ENCODE measurements around the gene SH3RF1.

SH3RF1 gene

GRCh38 chr4:169098532-169098931 lies 172.2 kb downstream of the SH3RF1 start:
- Mint-ChIP-seq H3K4me3 (no peak overlapping the region), H3K9me3 (no peaks in the 10 kb centered on the region), H3K4me1 (no peaks in the 10 kb centered on the region), H3K36me3 (no peaks in the 10 kb centered on the region), H3K27me3 (peaks cover 4% of the 10 kb centered on the region), H3K27ac (no peak overlapping the region)

GRCh38 chr4:169098054-169098497 lies 172.7 kb downstream of the SH3RF1 start:
- Mint-ChIP-seq H3K36me3 (no peaks in the 10 kb centered on the region), H3K27ac (no peak overlapping the region), H3K4me1 (no peaks in the 10 kb centered on the region), H3K9me3 (no peaks in the 10 kb centered on the region), H3K4me3 (no peak overlapping the region), H3K27me3 (peaks cover 4% of the 10 kb centered on the region)

GRCh38 chr4:169096221-169096620 lies 174.5 kb downstream of the SH3RF1 start:
- H3K4me3 Mint-ChIP-seq, result no peak overlapping the region
- H3K27ac Mint-ChIP-seq, result no peak overlapping the region
- no peaks in the 10 kb centered on the region for H3K36me3 Mint-ChIP-seq
- no peaks in the 10 kb centered on the region for H3K9me3 Mint-ChIP-seq
- H3K4me1 Mint-ChIP-seq, result no peaks in the 10 kb centered on the region
- peaks cover 4% of the 10 kb centered on the region for H3K27me3 Mint-ChIP-seq

GRCh38 chr4:169094656-169095231 lies 176.0 kb downstream of the SH3RF1 start:
- no peaks in the 10 kb centered on the region for H3K36me3 Mint-ChIP-seq
- peaks cover 5% of the 10 kb centered on the region for H3K9me3 Mint-ChIP-seq
- H3K27ac Mint-ChIP-seq, result no peak overlapping the region
- H3K4me3 Mint-ChIP-seq, result no peak overlapping the region
- H3K27me3 Mint-ChIP-seq, result peaks cover 4% of the 10 kb centered on the region
- H3K4me1 Mint-ChIP-seq, result no peaks in the 10 kb centered on the region

GRCh38 chr4:169092889-169093522 lies 177.8 kb downstream of the SH3RF1 start:
- Mint-ChIP-seq H3K27ac (no peak overlapping the region), H3K27me3 (peaks cover 4% of the 10 kb centered on the region), H3K9me3 (peaks cover 11% of the 10 kb centered on the region), H3K4me3 (no peak overlapping the region), H3K36me3 (no peaks in the 10 kb centered on the region), H3K4me1 (no peaks in the 10 kb centered on the region)

GRCh38 chr4:169090484-169091215 lies 180.1 kb downstream of the SH3RF1 start:
- Mint-ChIP-seq H3K4me3 (no peak overlapping the region), H3K36me3 (no peaks in the 10 kb centered on the region), H3K4me1 (no peaks in the 10 kb centered on the region), H3K9me3 (peaks cover 11% of the 10 kb centered on the region), H3K27me3 (peaks cover 3% of the 10 kb centered on the region), H3K27ac (no peak overlapping the region)

- peaks cover 11% of the 10 kb centered on the region for H3K9me3 Mint-ChIP-seq
- peaks cover 1% of the 10 kb centered on the region for H3K27me3 Mint-ChIP-seq
- no peaks in the 10 kb centered on the region for H3K36me3 Mint-ChIP-seq
- no peak overlapping the region for H3K4me3 Mint-ChIP-seq
- no peaks in the 10 kb centered on the region for H3K4me1 Mint-ChIP-seq
- no peak overlapping the region for H3K27ac Mint-ChIP-seq
These were observed 181.8 kb downstream of the SH3RF1 start for GRCh38 chr4:169089004-169089403.

- Mint-ChIP-seq H3K27ac (no peak overlapping the region), H3K9me3 (peaks cover 6% of the 10 kb centered on the region), H3K4me1 (peaks cover 12% of the 10 kb centered on the region), H3K27me3 (peaks cover 6% of the 10 kb centered on the region), H3K4me3 (no peak overlapping the region), H3K36me3 (no peaks in the 10 kb centered on the region)
These were observed 185.8 kb downstream of the SH3RF1 start for GRCh38 chr4:169084954-169085353.

GRCh38 chr4:169080981-169081380 lies 189.8 kb downstream of the SH3RF1 start:
- no peaks in the 10 kb centered on the region for H3K9me3 Mint-ChIP-seq
- H3K4me3 Mint-ChIP-seq, result no peak overlapping the region
- H3K36me3 Mint-ChIP-seq, result no peaks in the 10 kb centered on the region
- peaks cover 9% of the 10 kb centered on the region for H3K27me3 Mint-ChIP-seq
- peaks cover 19% of the 10 kb centered on the region for H3K4me1 Mint-ChIP-seq
- H3K27ac Mint-ChIP-seq, result no peak overlapping the region

GRCh38 chr4:169079942-169080827 lies 190.6 kb downstream of the SH3RF1 start:
- Mint-ChIP-seq H3K27me3 (peaks cover 9% of the 10 kb centered on the region), H3K4me3 (peak overlapping the region; percentile 15), H3K4me1 (peaks cover 19% of the 10 kb centered on the region), H3K36me3 (no peaks in the 10 kb centered on the region), H3K9me3 (no peaks in the 10 kb centered on the region), H3K27ac (no peak overlapping the region)

- H3K4me1 Mint-ChIP-seq, result no peaks in the 10 kb centered on the region
- no peaks in the 10 kb centered on the region for H3K9me3 Mint-ChIP-seq
- no peaks in the 10 kb centered on the region for H3K36me3 Mint-ChIP-seq
- H3K27me3 Mint-ChIP-seq, result no peaks in the 10 kb centered on the region
- no peak overlapping the region for H3K27ac Mint-ChIP-seq
- no peak overlapping the region for H3K4me3 Mint-ChIP-seq
These were observed 196.6 kb downstream of the SH3RF1 start for GRCh38 chr4:169074117-169074516.

GRCh38 chr4:169071747-169072146 lies 199.0 kb downstream of the SH3RF1 start:
- peaks cover 3% of the 10 kb centered on the region for H3K4me1 Mint-ChIP-seq
- H3K9me3 Mint-ChIP-seq, result no peaks in the 10 kb centered on the region
- no peaks in the 10 kb centered on the region for H3K27me3 Mint-ChIP-seq
- no peak overlapping the region for H3K27ac Mint-ChIP-seq
- no peaks in the 10 kb centered on the region for H3K36me3 Mint-ChIP-seq
- H3K4me3 Mint-ChIP-seq, result no peak overlapping the region

GRCh38 chr4:169070895-169071218 lies 199.9 kb downstream of the SH3RF1 start:
- Mint-ChIP-seq H3K4me3 (no peak overlapping the region), H3K27me3 (no peaks in the 10 kb centered on the region), H3K36me3 (no peaks in the 10 kb centered on the region), H3K27ac (no peak overlapping the region), H3K4me1 (peaks cover 3% of the 10 kb centered on the region), H3K9me3 (no peaks in the 10 kb centered on the region)

GRCh38 chr4:169070071-169070894 lies 200.5 kb downstream of the SH3RF1 start:
- Mint-ChIP-seq H3K27me3 (no peaks in the 10 kb centered on the region), H3K27ac (no peak overlapping the region), H3K9me3 (no peaks in the 10 kb centered on the region), H3K36me3 (no peaks in the 10 kb centered on the region), H3K4me1 (peaks cover 3% of the 10 kb centered on the region), H3K4me3 (no peak overlapping the region)

- H3K4me1 Mint-ChIP-seq, result peaks cover 3% of the 10 kb centered on the region
- no peak overlapping the region for H3K27ac Mint-ChIP-seq
- no peak overlapping the region for H3K4me3 Mint-ChIP-seq
- no peaks in the 10 kb centered on the region for H3K9me3 Mint-ChIP-seq
- H3K27me3 Mint-ChIP-seq, result no peaks in the 10 kb centered on the region
- H3K36me3 Mint-ChIP-seq, result no peaks in the 10 kb centered on the region
These were observed 202.3 kb downstream of the SH3RF1 start for GRCh38 chr4:169068423-169068822.
